Pulmonary artery endothelial cell (primary cell): ENCODE results near the gene DISP3. TPM values are rescaled to one million over a fixed set of nuclear protein-coding genes. Genes with fewer than 3 reads are reported as not detected.
A peak's percentile ranks its signal among the peaks of the same experiment; 100 is the strongest.

Experiments
- DNase-seq: peaks from one replicate; pipeline ENCODE4 v3.0.0-alpha.2; 2011; ENCODE audit warnings: low read depth, low spot score
- total RNA-seq: library from RNA; depleted of rRNA; stranded (reverse); fragments of >200 nt; gene quantifications from 2 replicates; pipeline ENCODE4 v1.2.3, GENCODE V29; 2014

Gene DISP3
- total RNA-seq, 1 donor from 2014 or later = 0.07 TPM

DNA sequence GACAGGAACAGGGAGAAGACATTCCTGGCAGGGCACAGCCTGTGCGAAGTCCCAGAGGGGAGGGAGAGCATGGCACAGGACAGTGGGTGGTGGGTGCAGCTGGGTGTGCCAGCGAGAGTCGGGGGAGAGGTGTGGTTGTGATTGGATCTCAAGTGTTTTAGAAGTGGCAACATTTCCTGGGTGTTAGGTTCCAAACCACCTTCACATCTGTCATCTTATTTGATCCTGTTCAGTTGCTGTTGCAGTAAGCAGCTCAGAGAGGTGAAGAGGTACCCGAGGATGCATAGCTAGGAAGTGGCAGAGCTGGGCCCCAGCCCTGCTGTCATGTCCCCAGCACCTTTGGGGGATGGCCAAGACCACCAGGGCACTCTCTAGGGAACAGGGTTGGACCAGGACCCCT lies 22.0 kb upstream of the DISP3 start:
- no peak for DNase-seq

DNA sequence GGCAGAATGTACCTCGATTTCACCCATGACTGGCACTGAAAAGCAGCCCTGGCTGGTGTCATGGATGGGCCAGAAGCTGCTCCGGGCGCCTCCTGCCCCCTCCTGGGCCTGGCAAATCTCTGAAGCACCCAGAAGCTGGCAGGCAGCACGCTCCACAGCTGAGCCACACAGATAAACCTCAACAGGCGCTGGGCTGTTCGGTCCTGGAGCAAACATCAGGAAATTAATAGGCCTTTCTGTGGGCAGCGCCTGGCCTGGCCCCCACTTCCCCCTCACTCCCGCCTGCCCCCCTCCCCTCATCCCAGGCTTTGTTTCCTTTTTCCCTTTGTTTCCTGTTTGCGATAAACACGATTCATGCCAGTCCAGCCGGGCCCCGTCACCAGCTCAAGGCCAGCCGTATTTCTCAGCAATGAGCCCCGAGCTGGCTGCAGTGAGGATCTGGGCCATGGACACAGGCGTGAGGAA lies 20.1 kb upstream of the DISP3 start:
- DNase-seq = peak; percentile 37

DNA sequence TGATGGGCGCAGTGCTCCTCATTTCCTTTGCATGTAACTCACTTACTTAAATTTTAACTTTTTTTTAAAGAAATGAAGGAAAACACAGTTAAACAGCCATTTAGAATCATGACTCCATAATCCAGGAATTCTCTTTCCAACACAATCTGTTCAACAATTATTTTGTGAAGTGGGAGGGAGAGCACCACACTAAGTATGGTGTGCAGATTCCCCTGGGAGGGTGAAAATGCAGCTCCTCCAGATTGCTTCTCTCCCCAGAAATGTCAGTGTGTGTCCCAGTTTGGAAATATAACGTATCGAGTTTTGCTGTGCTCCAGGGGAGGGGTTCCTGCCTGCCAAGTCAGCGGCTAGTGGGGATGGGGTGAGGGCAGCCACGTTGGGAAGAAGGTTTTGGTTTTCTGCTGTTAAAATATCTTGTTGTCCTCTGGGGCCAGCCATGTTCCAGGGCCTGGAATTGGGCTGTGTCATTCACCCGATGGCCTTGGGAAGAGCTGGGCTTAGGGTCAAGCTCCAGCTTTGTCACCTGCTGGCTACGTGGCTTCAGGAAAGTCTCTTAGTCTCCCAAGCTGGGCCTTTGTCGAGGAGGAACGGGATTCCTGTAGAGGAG lies 17.3 kb upstream of the DISP3 start:
- no peak for DNase-seq

DNA sequence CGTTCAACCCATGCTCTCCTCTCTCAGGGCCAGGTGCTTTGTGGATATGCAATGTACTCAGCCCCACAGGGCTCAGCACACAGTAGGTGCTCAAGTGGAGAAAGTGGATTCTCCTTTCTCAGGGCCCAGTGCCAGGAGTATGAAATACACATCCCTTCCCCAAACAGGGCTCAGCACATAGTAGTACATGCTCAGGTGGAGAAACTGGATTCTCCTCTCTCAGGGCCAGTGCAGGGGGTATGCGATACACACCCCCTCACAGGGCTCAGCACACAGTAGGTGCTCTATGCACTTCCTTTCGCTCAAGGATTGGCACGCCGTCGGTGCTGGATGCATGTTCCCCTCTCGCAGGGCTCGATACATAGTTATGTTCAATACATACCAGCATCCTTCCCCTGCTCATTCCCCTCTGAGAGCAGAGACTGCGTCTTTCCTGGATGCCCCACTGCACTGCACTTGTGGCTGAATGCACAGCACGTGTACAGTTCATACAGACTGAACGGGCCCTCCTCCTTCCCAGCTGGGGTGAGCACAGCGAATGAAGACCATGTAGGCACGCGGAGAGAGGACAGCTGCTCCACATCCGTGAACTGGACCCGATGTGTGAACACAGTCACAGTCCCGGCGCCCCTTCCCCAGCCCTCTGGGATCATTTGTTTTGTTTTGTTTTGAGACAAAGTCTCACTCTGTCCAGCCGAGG lies 16.6 kb upstream of the DISP3 start:
- no peak for DNase-seq

DNA sequence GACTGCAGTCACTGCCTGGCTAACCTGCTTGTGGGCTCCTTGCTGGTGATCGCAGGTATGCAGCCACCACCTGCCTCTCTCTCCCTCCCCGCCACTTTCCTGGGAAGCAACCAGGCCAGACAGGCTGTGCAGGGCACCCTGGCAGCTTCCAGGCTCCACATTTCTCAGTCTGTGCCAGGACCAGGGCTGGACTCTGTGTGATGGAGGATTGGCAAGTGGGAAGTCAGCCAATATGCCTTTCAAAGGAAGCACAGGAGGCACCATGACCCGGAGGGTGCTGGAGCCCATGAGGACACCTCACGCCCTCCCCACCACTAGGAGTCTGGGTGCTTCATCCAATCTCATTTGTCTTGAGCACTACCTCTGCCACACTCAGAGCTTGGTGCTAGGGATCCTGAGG lies 15.8 kb upstream of the DISP3 start:
- DNase-seq = no peak

DNA sequence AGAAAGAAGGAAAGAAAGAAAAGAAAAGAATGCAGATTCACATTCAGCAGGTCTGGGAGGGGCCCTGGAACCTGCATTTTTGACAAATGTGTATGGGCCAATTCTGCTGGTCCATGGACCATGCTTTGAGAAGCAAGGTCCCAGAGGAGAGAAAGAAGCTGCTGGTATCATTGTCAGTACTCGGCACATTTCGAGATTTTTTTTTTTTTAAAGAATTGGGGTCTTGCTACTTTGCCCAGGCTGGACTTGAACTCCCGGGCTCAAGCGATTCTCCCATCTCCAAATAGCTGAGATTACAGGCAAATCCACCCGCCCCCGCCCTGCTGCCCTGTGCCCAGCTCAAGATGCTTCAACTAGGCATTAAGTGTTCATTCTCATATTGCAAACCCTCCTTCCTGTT lies 13.6 kb upstream of the DISP3 start:
- DNase-seq = no peak

DNA sequence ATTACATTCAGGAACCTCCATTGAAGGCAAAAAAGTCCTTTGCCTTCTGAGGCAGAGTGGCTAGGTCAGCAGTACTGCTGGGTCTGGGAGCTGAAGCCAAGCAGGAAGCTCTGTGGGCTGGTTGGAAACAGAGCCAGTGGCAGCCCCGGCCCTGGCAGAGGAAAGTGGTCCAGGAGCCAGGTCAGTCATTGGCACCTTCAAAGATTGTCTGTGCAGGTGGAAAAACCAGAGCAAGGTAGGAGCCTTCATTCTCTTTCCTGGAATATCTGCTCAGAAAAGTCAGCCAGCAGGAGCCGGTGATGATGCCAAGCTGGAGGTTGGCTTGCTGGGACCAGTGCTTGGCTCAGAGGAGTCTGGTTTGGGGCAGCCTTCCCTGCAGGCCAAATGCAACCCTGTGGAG lies 12.5 kb upstream of the DISP3 start:
- no peak for DNase-seq

DNA sequence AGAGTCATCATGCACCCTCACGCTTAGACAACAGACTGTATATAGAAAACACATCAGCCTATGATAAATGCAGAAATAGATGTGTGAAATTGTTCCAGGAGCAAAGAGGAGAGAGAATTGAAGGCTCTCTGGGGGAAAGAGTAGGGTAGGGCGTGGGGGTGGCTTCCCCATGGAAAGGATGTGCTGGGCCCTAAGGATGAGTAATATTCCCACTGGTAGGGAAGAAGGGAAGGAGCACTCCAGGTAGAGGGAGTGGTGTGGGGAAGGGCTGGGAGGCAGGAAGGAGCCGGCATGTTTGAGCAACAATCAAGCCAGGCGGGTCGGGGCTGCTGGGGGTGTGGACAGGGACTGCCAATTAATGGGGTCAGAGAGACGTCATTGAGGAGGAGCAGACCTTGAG lies 10.1 kb upstream of the DISP3 start:
- no peak for DNase-seq

DNA sequence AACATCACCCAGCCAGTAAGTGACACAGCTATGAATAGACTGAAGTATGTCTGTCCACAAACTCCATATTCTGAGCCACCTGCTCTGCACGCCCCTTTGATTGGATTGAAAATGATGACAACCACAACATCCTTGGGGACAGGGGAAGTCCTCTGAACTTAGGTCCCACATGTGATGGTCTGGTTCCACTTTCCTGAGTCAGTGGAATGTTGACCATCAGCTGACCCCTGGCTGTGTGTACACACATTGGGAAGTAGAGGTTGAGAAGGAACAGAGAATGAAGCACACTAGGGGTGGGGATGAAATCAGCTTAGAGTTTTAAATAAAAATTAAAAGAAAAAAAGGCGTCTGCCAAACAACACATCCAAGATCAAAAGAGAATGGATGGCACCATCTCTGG lies 8.0 kb upstream of the DISP3 start:
- no peak for DNase-seq

DNA sequence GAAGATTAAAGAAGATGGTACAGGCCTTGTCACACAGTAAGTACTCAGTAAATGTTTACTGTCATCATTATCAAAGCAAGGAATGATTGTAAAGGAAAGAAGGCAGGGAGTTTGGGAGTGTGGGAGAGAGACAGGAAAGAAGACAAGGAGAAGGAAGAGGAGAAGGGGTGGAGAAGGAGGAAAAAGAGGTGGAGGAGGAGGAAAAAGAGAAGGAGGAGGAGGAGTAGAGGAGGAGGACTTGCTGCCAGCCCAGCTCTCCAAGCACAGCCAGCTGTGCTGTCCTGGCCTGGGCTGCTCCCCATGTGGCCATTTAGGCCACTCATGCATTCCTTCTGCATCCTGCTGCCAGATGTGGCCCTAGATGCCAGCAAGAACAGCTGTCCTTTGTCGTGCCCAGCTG lies 7.5 kb upstream of the DISP3 start:
- DNase-seq = no peak

DNA sequence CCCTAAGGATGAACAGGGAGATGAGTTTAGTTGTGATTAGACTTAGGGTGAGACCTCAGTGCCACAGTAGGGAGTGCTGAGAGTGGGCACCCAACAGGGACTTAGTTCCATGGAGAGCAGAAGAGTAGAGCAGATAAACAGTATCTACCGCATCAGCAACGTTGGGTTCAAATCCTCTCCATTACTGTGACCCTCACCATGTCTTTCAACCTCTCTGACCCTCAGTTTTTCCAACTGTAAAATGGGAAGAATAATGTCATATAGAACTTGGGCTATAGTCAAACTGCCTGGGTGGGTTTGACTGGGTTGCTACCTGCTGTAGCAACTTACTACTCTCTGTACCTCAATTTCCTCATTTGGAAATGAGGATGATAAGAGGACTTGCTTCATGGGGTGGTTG lies 6.7 kb upstream of the DISP3 start:
- no peak for DNase-seq

DNA sequence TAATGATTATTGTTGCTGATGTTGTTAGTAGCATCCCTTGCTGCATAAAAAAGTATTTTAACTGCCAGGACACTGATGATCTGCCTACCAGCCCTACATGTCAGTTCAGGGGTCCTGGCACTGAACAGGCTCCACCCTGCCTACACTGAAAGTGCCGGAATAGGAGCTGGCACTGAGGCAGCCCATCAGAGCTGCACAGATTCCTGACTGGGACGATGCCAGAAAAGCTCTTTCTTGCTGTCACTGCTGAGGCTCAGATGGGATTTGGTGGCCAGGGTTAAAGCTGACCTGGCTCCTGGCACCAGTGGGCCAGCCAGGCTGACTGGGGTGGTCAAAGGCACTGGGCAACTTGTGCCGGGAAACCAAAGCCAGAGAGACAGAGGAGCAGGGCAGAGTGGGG lies 6.2 kb upstream of the DISP3 start:
- DNase-seq = no peak

DNA sequence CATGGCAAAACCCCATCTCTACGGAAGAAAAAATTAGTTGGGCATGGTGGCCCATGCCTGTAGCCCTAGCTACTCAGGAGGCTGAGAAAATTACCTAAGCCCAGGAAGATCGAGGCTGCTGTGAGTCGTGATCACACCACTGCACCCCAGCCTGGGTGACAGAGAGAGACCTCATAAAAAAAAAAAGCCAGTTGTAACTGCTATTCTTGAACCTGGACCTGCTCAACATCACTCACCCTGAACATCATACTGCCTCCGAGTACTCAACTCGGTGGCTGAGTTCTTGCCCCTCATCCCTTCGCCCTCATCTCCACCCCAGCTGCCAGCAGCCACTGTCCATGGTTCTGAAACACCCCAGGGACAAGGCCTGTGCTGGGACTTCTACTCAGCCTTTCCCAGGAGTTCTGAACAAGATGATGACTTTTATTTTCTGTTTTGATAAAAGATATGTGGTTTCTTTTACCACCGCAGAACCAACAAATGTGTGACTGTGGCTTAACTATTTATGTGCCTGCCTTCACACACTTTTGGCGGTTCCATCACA lies 5.4 kb upstream of the DISP3 start:
- DNase-seq = no peak

DNA sequence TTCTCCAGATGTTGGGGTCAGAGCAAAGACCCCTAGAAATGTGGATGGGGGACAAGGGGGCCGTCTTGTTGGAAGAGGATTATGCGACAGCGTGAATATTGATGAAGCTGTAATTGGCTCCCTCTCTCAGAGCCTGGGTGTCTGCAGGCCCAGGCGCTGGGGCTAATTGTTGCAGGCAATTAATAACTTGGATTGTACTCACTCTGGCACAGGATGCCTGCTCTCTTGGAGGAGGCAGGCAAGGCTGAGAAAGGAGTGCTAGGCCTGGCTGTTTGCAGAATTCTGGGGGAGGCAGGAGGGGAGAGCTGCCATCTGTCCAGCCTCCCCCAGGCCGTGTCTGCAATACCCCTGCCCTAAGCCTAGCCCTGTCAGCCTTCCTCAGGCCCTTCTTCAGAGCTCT lies 4.1 kb upstream of the DISP3 start:
- DNase-seq = no peak

DNA sequence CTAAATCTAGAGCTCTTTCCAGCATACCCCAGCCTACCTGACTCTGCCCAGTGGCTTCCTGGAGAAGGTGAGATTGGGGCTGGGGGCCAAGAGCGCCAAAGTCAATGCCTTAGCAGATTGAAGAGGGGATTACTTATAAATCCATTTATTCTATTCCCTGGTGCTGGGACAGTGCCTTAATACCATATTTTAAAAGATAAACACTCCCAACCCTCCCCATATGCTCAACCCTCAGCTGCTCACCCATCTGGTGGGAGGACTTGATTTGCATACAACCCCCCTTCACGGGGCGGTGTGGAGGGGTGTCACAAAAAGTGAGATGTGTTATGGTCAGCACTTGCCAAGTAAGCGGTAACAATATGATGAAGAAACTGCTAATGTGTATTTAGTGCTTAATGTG lies 3.2 kb upstream of the DISP3 start:
- no peak for DNase-seq

DNA sequence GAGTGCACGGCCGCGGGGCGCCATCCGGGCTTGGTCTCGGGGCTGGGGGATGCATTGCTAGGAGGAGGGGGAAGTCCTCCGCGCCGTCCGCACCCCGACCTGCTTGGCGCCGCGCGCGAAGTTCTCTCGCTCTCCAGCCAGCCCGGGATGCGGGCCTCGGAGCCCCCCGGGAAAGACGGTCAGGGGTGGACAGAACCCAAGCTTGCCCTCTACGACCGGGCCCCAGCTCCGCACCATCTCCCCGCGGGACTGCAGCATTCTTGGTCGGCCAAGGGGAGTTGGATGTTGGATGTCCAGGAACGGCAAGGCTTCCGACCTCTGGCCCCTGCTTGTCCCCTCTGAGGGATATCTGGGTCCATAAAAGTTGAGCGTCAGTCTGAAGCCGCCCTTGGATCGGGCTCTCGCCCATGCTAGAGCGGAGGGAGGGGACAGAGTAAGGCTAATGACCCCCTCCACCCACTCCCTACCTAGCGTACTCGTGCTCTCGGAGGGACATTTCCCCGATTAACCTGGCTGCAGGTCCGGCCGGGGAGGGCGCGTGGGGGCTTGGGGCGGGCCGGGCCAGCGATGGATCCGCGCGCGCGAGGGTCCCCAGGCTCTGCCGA lies 522 bp downstream of the DISP3 start:
- DNase-seq = no peak

DNA sequence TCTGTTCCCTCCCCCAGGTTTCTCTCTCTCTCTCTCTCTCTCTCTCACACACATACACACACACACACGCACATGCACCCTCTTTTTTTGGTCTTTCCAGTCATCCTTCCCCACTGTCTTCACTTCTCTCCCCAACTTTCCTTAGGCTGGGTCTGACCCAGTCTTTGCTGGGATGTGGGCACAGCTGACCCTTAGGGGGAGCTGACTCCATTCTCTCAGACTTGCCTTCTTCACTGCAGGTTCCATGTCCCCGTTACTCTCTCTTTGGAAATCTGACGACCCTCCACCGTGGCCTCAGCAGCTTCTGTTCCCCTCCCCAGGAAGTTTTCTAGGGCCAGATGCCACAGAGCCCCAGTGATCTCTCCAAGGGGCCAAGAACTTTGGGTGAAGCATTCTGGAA lies 2.1 kb downstream of the DISP3 start:
- DNase-seq = no peak

DNA sequence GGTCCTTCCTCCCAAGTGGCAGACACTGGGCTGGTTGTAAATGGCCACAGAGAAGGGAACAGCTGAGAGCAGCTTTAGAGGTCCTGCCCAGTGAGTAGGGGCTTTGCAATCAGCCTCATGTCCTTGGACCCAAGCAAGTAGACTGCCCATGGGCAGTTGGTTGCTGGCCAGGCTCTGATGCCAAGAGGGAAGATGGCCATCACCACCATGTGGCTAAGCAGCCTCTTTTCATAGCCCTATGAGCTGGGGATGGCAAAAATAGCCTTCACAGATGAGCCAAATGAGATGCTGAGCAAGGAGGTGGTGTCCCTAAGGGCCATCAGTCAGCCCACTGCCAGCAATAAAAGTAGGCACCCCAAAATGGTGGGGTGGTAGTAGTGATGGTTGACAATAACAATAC lies 3.2 kb downstream of the DISP3 start:
- DNase-seq = no peak

DNA sequence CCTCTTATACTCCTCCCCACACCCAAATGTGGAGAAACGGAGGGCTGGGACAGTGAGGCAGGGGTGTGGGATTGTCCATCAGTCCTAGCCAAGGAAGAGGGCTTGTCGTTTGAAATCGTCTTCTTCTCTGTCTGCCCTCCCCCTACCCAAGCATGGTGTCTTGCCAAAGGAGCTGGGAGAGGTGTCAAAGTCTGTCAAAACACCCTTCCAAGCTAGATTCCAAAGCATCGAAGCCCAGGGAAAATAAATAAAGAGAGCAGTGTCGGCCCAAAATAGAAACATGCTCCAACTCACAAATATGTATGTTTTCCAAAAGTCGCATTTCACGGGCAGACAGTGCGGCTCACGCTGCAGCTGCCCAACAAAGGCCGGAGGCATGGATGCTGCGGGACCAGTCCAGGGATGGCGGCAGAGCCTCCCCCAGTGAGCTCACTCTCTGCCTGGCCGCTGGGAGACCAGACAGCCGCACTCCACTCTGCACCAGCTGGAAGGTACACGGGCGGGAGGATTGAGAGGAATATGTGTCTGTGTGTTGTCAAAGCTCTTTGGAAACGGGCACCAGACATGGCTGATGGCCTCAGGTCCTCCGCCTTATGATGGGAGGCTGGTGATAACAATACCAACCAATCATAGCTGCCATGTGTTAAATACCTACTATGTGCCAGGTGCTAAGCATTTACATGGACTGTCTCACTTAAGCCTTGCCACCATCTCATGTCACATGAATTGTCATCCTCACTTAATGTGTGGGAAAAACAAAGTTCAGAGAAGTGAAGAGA lies 3.9 kb downstream of the DISP3 start:
- no peak for DNase-seq

DNA sequence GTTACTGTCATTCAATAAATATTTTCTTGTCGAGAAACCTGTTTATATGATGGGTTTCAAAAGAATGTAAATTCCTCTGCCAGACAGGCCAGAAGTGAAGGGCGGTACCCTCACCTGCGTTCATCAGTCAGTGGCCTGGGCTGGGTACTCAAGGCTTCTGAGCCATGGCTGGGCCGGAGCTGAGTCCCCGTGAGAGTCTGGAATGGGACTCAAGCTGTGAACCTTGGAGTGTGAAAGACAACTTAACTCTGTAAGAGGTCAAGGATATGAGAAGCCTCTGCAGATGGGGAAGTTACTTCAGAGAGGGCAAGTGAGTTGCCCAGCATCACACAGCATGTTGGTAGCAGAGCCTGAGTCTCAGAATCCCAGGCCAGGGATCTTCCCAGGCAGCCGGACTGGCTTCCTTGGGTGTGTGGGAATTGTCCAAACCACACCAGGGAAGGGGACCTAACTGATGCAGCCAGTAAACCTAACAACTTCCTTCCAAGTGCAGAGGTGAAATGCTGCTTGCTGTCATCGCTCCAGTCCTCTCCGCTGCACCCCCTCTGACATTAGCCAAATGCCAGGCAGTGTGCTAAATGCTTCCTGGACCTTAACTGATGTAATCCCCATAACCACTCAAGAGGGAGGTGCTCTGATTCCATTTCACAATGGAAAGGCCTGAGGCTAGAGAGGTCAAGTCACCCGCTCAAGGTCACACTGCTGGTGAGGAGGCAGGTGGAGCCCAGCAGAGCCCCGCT lies 4.8 kb downstream of the DISP3 start:
- no peak for DNase-seq

DNA sequence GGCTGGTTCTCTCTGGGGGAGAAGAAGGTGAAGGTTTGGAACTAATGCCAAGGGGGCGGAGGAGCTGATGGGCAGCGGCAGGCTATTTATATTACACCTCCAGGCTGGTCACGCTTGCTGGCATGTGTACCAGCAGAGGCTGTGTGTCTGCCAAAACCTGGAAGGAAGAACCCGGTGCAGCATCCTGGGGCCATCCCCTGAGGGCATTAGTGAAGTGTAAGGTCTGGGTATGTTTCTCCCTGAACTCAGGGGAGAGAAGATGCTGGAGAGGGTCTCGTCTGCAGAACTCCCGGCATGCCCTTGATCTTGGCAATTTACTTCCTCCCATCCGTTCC lies 5.3 kb downstream of the DISP3 start:
- no peak for DNase-seq

DNA sequence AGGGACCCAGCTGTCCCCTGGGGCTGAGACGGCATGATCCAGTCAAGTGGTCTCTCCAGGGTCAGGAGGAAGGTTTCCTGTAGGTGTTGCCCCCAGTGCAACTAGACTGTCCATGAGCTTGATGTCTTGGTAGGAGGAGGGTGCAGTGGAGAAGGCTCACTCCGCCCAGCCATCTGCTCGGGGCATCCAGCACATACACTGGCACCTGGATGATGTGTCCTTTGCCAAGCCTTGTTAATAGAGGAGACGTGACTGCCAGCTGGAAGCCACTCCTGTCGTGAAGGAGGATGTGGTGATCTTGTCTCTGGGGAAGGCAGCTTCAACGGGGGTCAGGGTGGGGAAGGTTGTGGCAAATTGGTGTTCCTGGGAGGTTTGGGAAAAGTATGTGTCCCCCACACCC lies 6.2 kb downstream of the DISP3 start:
- no peak for DNase-seq
